GM19438 (cell line): ENCODE results near the gene PLEKHG4B.

Experiments used
- ATAC-seq: cut with Tn5 transposase; IDR thresholded peaks from one replicate; pipeline ENCODE4 v1.9.1; 2021; ENCODE audit warnings: low read depth; ENCODE audit not compliant: unreplicated experiment

The PLEKHG4B gene

DNA sequence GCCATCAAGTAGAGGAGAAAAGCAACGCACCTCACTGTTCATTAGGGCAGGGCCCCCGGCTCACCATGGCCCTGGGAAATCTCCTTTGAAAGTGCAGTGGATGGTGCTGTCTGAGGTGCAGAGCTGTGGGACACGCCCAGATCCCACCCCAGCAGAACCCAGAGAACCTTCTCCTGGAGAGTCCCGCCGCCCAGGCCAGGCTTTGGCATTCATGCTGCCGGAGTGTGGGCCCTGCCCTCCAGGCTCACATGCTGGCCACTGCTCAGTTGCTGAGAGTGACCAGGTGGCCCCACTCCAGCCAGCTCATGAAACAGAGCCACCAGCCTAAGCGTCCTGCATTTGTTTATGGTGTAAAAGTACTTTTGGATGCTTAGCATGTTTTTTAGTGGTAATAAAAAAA, 75.5 kb downstream of the PLEKHG4B start:
- no peak for ATAC-seq

DNA sequence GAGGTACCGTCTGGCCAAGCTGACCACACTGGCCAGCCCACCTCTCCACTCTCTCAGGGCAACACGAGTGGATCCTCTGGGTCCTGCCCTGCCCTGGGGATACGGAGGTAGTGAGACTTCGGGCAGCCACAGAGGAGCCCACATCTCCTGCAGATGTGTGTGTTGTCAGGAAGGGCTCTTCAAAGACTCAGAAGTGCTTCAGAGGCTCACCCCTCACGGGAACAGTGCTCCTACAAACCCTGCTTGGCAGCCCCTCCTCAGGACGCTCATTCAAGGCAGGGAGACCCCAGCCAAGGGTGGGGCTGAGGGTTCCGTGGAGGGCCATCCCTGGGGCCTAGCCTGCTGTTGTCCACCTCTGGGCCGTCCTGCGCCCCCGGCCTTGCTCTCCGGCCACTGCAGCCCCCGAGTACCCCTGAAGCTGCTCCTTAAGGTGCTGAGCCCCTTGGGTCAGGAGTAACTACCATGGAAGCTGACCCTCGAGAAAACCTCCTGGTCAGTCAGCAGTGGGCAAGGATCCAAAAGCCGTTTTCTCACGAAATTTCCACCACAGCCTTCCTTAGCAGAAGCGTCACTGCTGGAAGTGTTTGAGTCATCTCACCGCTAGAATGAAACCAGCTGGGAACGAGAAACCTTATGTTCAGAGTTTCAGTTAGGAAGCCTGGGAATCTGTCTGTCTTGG, 76.2 kb downstream of the PLEKHG4B start:
- no peak for ATAC-seq

- ATAC-seq, result no peak
Observed at GRCh38 chr5:169071-169727, 77.2 kb downstream of the PLEKHG4B start.

DNA sequence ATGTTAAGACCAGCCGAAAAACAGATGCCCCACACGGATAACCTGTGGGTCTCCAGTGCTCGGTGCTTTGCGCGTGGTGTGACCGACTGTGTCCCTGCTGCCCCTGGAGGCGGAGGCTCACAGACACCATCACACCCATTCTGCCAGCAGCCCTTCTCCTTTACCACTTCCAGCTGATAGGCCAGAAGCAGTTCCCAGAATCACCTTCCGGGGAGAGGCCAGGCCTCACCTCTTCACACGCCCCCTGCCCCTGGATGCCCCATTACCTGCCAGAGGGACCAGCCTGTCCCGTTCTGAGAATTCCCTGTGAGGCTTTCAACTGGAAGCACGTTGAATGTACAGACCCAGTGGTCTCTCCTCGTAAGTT, 77.7 kb downstream of the PLEKHG4B start:
- ATAC-seq, result no peak

GRCh38 chr5:170971-171800, 79.2 kb downstream of the PLEKHG4B start:
- ATAC-seq, result no peak

DNA sequence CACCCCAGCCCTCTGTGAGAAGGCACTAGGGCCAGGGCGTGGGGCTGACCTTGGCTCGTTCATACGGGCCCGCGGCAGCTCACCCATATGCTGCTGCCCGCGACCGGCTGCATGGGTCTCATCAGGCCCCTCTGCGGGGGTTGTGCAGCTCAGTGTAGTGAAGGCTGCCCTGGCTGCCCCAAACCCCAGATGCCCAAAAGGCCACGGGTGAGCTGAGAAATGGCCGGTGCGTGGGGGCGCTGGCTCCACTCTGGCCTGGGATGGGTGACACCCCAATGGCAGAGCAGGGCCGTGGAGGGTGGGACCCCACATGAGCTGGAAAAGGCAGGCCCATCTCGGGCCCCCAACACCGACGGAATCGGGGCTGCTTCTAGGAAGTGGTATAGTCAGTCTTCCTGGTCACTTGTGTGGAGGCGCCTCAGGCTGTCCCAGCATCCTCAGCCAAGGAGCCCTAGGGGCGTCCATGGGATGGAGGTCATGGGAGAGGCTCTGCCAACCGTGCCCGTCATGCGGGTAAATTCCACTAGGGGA, 79.9 kb downstream of the PLEKHG4B start:
- no peak for ATAC-seq

DNA sequence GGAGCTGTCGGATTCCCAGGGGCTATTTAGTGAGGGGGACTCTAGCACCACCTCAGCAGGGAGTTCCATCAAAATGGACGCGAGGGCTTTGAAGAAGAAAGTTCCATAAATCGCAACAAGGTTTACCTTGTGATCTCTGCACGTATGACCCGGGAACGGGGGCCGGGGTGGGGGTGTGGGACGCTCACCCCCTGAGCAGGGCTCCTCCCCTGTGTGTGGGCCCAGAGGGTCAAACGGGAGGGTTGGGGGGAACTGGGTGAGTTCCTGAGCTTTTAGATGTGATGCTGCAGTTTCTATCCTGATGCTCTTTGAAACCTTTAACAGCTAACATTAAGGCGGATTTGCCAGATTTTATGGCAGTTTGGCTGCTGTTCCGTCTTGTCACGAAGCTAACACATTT, 80.5 kb downstream of the PLEKHG4B start:
- ATAC-seq, result no peak

DNA sequence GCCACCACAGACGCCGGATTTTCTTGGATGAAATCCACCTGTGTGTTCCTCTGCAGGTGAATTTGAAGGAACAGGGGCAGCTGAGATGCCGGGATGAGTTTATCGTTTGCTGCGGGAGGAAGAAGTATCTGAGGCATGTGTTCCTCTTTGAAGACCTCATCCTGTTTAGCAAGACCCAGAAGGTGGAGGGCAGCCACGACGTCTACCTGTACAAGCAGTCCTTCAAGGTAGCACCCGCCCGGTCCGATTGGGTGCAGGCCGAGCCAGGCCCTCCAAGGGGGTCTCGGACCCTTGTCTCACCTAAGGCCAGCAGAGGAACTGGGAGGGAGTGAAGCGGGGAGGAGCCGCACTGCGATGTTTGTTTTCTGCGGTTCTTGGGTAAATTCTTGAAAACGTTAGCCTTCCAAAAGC, 80.9 kb downstream of the PLEKHG4B start:
- ATAC-seq, result no peak

DNA sequence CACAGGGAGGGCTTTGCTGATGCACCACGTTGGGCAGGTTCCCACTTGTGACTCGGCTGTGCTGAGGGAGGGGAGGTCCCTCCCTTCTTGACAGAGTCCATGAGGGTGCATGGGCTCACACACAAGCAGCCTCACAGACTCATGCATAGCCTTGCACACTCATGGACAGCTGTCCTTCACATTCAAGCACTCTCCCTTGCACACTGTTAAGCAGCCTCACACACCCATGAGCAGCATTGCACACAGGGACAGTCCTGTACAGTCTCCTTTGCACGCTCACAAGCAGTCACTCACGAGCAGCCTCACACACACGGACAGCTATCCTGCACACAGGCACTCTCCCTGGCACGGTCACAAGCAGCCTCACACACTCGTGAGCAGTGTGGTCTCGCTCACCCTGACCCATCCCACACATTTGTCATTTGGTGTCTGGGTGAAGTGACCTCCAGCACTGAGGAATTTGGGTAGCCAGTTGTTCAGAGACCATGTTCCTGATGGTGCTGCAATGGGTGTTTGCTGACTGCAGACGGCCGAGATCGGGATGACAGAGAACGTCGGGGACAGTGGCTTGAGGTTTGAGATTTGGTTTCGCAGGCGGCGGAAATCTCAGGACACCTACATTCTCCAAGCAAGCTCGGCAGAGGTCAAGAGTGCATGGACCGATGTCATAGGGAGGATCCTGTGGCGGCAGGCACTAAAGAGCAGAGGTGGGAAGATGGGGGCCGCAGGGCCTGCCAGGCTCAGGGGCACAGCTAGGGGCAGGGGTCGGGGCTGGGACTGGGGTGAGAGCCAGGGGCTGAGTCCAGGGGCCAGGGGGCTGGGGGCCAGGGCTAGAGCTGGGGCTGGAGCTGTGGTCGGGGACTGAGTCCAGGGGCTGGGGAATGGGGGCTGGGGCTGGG, 81.7 kb downstream of the PLEKHG4B start:
- no peak for ATAC-seq

DNA sequence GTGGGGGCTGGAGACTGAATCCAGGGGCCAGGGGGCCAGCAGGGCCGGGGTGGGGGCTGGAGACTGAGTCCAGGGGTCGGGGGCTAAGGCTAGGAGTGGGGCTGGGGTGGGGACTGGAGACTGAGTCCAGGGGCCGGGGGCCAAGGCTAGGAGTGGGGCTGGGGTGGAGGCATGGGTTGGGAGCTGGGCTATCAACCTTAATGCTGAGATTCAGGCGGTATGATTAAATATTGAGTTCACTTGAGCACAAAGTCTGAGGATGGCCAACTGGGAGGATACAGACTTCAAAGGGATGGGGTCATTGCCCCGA, 82.3 kb downstream of the PLEKHG4B start:
- no peak for ATAC-seq

- no peak for ATAC-seq
Observed at GRCh38 chr5:174876-175465, 83.0 kb downstream of the PLEKHG4B start.

GRCh38 chr5:176296-176823, 84.4 kb downstream of the PLEKHG4B start:
- no peak for ATAC-seq

DNA sequence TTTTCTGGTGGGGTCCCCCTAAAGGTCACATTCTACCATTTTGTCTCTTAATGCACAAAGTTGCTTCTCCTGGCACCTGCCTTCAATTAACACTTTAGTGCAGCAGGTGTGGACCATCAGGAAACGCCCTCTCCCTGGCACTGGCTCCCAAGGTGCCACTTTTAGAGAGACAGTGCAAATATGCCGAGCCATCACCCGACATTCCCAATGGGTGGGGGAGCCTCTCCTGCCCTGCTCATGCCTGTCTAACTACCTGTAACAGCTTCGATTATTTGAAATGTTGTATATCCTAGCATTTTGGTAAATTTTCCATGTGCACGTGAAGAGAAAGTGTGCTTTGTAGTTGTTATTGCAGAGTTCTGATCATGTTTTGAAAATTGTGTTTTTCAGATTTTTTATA, 86.1 kb downstream of the PLEKHG4B start:
- no peak for ATAC-seq

GRCh38 chr5:179401-179800, 87.4 kb downstream of the PLEKHG4B start:
- ATAC-seq, result no peak

- no peak for ATAC-seq
Observed at GRCh38 chr5:180286-180918, 88.4 kb downstream of the PLEKHG4B start.

DNA sequence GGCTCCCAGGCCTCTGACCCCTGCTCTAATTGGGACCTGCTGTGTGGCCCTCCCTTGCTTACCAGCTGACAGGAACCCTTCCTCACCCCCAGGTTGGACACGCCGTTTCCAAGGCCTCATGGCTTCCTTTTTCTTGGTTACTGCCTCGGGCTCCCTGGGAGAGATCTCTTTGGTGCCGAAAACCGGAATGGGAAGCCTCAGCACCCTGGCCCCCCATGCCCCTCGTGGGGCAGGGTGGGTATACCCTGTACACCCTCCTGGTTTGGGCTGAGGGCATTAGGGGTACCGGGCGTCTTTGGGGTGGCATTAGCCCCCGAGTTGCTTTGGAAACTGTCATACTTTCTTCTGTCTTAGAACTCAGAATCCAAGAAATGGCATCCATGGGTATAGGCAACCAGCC, 89.2 kb downstream of the PLEKHG4B start:
- ATAC-seq, result no peak

GRCh38 chr5:181566-181965, 89.6 kb downstream of the PLEKHG4B start:
- no peak for ATAC-seq

- ATAC-seq, result no peak
Observed at GRCh38 chr5:182126-182525, 90.2 kb downstream of the PLEKHG4B start.

DNA sequence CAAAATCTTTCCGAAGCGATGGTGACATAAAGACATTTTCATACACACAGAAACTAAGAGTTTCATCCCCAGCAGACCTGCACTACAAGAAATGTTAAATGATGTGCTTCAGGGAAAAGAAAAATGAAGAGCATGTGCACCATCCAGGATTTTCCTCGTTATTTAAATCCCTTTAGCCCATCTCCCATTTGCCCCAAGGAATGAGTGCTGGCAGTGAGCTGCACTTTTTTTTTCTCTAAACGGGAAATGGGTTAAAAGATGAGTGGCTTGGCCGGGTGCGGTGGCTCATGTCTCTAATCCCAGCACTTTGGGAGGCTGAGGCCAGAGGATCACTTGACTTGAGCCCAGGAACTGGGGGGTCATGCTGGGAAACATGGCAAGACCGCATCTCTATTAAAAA, 92.5 kb downstream of the PLEKHG4B start:
- ATAC-seq, result no peak
